ENCODE measurements around the gene LRMDA.

Gene LRMDA

DNA sequence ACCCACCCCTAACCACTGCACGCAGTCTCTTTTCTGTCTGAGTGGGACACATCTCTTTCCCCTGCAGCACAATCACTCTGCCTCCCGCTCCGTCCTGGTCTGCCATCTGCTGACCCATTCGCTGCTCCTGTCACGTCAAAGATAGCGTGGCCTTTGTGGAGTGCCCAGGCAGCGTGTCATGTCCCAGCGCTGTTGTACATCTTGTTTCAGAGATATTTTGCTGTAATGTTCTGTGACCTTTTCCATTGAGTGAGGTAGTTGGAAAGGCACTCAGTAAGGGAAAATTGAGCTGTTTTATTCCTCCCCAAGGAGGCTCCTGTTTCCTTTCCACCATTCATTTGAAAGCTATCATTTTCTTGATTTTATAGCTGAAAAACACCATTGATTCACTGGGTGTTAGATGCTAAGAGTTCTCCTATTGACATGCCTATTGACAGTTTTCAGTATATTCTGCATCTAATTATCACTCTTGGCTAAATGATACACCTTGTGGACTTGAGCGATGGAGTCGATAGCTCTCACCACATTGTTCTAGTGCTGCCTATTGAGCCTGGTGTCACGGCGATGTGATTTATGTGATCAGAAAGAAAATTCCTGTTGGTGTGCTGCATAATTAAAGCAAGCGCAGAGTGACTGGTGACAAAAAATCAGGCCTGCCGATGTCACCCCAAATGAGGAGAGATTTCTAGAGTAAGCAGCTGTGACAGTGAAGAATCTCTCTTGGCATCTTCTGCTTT lies 372.6 kb downstream of the LRMDA start:
- no peaks in the 10 kb centered on the region for H3K27me3 ChIP-seq (ENCODE audit: low read depth)
- DNase-seq (ENCODE audit: low spot score in 2 of 2), result no peak
- no peaks in the 10 kb centered on the region for H3K36me3 ChIP-seq (replicated peaks)
- H3K4me1 ChIP-seq, result no peaks in the 10 kb centered on the region
- H3K4me3 ChIP-seq, result no peak overlapping the region
- in situ Hi-C loops (cut with MboI; ENCODE audit: low sequenced_read_pairs), result no loop called here
- no peaks in the 10 kb centered on the region for H3K9me3 ChIP-seq

DNA sequence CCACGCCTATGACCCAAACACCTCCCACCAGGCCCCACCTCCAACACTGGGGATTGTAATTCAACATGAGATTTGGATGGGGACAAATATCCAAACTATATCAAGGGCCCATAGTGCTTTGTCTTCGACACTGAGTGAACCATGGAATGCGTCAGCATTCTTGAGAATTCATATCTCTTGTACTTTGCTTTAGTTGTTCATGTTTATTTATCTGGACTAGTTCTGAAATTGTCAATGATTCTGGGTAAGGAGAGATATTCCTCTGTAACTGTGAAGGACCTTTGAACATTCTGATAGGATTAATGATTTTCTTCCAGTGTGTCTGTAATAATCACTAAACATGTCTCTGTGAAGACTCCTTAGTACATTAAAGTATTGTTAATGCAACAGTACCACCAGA lies 374.8 kb downstream of the LRMDA start:
- H3K36me3 ChIP-seq (replicated peaks), result no peaks in the 10 kb centered on the region
- in situ Hi-C loops (cut with MboI; ENCODE audit: low sequenced_read_pairs), result no loop called here
- H3K4me3 ChIP-seq, result no peak overlapping the region
- no peaks in the 10 kb centered on the region for H3K4me1 ChIP-seq
- DNase-seq (ENCODE audit: low spot score in 2 of 2), result no peak
- no peaks in the 10 kb centered on the region for H3K27me3 ChIP-seq (ENCODE audit: low read depth)
- H3K9me3 ChIP-seq, result no peaks in the 10 kb centered on the region

DNA sequence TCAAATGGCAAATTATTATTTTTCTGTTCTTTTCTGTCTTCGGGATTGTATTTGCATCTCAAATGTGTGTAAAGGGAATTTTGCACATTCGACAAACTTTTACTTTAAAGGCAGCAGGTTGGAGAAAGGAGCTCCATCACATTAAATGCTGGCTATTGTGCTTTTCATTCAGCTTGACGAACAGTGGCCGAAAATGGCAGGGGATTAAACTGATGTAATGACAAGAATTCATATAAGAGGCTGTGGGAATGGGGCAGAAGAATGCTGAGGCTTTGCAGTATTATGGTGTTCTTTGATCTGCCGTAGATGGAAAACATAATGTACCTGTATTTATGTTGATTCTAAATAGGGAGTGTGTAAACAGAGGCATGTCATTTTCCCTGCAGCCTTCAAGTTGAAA lies 376.0 kb downstream of the LRMDA start:
- in situ Hi-C loops (cut with MboI; ENCODE audit: low sequenced_read_pairs), result no loop called here
- Histone ChIP-seq H3K36me3 (replicated peaks) (no peaks in the 10 kb centered on the region), H3K4me1 (no peaks in the 10 kb centered on the region), H3K4me3 (no peak overlapping the region), H3K9me3 (no peaks in the 10 kb centered on the region), H3K27me3 (ENCODE audit: low read depth) (no peaks in the 10 kb centered on the region)
- DNase-seq (ENCODE audit: low spot score in 2 of 2), result no peak

DNA sequence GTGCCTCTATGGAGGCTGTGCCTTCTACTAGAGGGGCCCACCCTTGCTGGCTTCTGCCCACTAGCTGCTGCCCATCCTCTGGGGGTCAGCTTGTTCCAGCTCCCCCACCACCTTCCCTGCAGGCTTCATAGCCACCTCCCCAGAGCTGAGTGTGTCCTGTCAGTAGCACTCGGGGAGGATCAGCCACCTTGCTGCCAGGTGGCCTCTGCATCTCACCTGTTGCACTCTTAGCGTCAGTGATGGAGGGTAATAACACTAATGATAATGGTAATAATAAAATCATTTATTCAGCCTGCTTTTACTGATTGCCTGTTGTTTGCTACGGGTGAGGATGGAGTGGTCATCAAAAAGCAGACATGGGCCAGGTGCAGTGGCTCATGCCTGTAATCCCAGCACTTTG lies 377.6 kb downstream of the LRMDA start:
- DNase-seq (ENCODE audit: low spot score in 2 of 2), result no peak
- Histone ChIP-seq H3K36me3 (replicated peaks) (no peaks in the 10 kb centered on the region), H3K9me3 (no peaks in the 10 kb centered on the region), H3K4me3 (no peak overlapping the region), H3K27me3 (ENCODE audit: low read depth) (no peaks in the 10 kb centered on the region), H3K4me1 (no peaks in the 10 kb centered on the region)
- in situ Hi-C loops (cut with MboI; ENCODE audit: low sequenced_read_pairs), result no loop called here

DNA sequence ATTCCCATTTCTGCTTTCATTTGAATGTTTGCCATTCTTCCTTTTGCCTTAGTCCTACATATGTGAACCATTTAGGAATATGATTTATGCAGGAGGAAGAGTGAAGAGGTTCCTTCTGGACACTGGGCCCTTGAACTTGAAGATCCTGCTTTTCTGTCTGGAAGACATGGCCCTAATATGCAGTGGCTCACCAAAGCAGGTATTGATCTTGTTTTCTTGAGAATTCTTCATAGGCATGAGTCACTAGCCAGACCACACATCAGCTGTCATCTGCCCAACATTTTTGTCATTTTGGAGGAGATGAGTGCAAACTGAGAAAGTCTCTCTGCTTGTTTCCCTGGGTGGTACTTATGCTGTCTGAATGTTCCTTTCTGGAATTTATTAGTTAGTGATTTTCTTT lies 382.6 kb downstream of the LRMDA start:
- no peak for DNase-seq (ENCODE audit: low spot score in 2 of 2)
- H3K27me3 ChIP-seq (ENCODE audit: low read depth), result no peaks in the 10 kb centered on the region
- no peaks in the 10 kb centered on the region for H3K9me3 ChIP-seq
- in situ Hi-C loops (cut with MboI; ENCODE audit: low sequenced_read_pairs), result no loop called here
- no peaks in the 10 kb centered on the region for H3K4me1 ChIP-seq
- H3K36me3 ChIP-seq (replicated peaks), result no peaks in the 10 kb centered on the region
- H3K4me3 ChIP-seq, result no peak overlapping the region

DNA sequence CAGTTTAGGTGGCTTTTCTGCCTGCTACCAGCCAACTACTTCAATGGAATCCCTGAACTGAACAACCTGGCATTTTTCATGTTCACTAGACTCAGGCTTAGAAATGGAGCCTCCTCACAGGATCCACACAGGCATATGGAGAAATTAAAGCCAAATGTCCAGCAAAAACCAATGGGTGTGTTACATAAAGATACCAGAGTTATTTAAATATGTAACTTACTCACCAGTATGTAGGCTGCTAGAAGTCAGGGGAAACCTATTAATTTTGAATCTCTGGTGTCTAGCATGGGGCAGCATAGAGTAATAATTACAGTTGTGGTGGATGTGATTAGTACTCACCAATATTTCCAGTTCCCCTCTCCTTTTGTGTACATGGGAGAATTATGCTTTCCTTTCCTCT lies 383.6 kb downstream of the LRMDA start:
- no peaks in the 10 kb centered on the region for H3K27me3 ChIP-seq (ENCODE audit: low read depth)
- H3K4me3 ChIP-seq, result no peak overlapping the region
- no peaks in the 10 kb centered on the region for H3K36me3 ChIP-seq (replicated peaks)
- no peaks in the 10 kb centered on the region for H3K9me3 ChIP-seq
- no peak for DNase-seq (ENCODE audit: low spot score in 2 of 2)
- H3K4me1 ChIP-seq, result no peaks in the 10 kb centered on the region
- in situ Hi-C loops (cut with MboI; ENCODE audit: low sequenced_read_pairs), result no loop called here

DNA sequence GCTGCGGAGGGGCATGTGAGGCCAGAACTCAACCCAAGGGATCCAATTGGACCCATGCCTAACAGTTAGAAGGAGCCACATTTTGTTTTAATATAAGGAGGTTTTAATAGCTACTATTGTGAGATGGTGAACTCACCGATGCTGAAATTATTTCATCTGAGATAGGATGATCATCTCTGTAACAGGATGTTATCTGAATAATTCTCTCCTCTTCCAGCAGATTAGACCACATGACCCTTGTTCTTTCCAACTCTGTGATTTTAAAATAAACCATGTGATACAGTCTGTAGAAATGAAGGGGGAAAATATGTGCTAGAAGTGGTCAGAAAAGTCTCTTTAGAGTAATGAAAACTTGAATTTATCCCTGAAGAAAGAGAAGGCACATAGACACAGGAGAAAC lies 385.8 kb downstream of the LRMDA start:
- no peak for DNase-seq (ENCODE audit: low spot score in 2 of 2)
- in situ Hi-C loops (cut with MboI; ENCODE audit: low sequenced_read_pairs), result no loop called here
- H3K27me3 ChIP-seq (ENCODE audit: low read depth), result no peaks in the 10 kb centered on the region

DNA sequence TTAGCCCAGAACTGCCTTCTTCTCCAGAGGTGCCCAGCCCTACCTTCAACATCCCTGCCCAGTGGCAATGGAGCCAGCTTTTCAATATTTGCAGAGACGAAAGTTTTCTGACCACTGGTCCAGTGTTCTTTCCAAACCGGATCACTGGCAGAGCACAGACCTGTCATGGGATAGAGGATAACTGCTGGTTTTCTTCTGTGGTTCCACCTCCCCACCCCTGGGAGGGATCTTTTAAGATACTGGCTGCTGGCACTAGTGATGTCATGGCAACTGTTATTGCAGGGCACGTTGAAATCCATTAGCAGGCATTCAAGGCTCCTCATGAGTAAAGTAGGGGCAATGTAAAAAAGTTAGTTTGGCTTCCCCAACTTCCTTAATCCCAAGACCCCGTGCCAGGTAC lies 387.1 kb downstream of the LRMDA start:
- DNase-seq (ENCODE audit: low spot score in 2 of 2), result no peak
- no peak overlapping the region for H3K4me3 ChIP-seq
- no peaks in the 10 kb centered on the region for H3K27me3 ChIP-seq (ENCODE audit: low read depth)
- in situ Hi-C loops (cut with MboI; ENCODE audit: low sequenced_read_pairs), result no loop called here
- H3K36me3 ChIP-seq (replicated peaks), result no peaks in the 10 kb centered on the region
- H3K4me1 ChIP-seq, result no peaks in the 10 kb centered on the region
- H3K9me3 ChIP-seq, result no peaks in the 10 kb centered on the region

More for the DNA sequence above, 385.8 kb downstream of the LRMDA start:
- Histone ChIP-seq H3K9me3 (no peaks in the 10 kb centered on the region), H3K36me3 (replicated peaks) (no peaks in the 10 kb centered on the region), H3K4me1 (no peaks in the 10 kb centered on the region), H3K4me3 (no peak overlapping the region)

DNA sequence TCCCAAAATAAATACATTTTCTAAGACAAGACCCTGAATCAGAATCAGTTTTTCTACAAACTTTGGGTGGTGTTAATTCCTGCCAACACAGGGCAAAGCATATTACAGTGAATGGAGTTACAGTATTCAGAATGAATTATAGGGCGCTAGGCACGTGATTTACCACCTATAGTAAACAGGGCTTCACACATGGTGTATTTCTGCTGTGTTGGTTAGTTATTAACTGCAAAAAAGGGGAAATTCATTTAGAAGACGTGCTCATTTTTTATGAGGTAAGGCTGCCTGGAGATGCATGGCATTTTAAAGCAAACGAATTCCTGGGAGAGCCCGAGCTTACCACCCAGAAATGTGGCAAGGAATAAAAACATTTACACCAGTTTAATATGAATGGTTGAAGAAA lies 393.8 kb downstream of the LRMDA start:
- no peak for DNase-seq (ENCODE audit: low spot score in 2 of 2)
- H3K27me3 ChIP-seq (ENCODE audit: low read depth), result no peaks in the 10 kb centered on the region
- no peaks in the 10 kb centered on the region for H3K4me1 ChIP-seq
- no peaks in the 10 kb centered on the region for H3K9me3 ChIP-seq
- in situ Hi-C loops (cut with MboI; ENCODE audit: low sequenced_read_pairs), result no loop called here
- H3K36me3 ChIP-seq (replicated peaks), result no peaks in the 10 kb centered on the region
- no peak overlapping the region for H3K4me3 ChIP-seq

DNA sequence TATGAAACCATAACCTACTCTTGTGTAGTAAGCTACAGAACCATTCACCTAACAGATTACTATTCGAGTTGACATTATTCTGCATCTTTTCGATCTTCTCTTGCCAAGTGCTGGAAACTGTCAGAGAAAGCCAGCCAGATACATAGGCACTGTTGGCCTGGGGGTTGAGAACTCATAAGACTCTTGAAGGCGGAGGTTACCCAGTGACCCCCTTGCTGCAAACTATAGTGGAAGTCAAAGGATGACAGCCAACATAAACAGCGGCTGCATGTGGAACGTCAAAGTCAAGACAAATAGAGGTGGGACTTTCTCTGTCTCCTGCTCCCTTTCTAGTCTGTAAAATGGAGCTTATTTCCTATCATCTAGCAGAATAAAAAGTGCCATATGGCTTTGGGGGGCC lies 394.2 kb downstream of the LRMDA start:
- no peak for DNase-seq (ENCODE audit: low spot score in 2 of 2)
- Histone ChIP-seq H3K4me3 (no peak overlapping the region), H3K4me1 (no peaks in the 10 kb centered on the region), H3K36me3 (replicated peaks) (no peaks in the 10 kb centered on the region), H3K27me3 (ENCODE audit: low read depth) (no peaks in the 10 kb centered on the region), H3K9me3 (no peaks in the 10 kb centered on the region)
- in situ Hi-C loops (cut with MboI; ENCODE audit: low sequenced_read_pairs), result no loop called here

DNA sequence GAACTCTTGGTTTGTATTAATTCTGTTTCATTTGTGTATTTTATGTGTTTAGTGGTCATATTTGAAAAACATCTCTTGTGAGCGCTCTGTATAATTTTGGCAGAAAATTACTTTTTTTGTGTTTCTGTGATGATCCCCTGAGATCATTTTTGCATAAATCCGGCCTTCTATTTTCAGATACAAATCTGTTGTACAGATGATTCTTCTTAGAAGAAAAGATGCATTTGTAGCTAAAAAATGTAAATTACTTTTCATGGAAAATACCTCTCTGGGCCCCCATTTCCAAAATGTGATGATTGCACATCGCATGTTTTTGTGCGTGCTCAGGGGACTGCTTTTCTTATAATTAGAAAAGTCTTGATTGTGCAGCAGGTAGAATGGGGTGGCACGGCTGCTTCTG lies 395.4 kb downstream of the LRMDA start:
- in situ Hi-C loops (cut with MboI; ENCODE audit: low sequenced_read_pairs), result no loop called here
- no peak for DNase-seq (ENCODE audit: low spot score in 2 of 2)
- Histone ChIP-seq H3K4me3 (no peak overlapping the region), H3K4me1 (no peaks in the 10 kb centered on the region), H3K36me3 (replicated peaks) (no peaks in the 10 kb centered on the region), H3K27me3 (ENCODE audit: low read depth) (no peaks in the 10 kb centered on the region), H3K9me3 (no peaks in the 10 kb centered on the region)

DNA sequence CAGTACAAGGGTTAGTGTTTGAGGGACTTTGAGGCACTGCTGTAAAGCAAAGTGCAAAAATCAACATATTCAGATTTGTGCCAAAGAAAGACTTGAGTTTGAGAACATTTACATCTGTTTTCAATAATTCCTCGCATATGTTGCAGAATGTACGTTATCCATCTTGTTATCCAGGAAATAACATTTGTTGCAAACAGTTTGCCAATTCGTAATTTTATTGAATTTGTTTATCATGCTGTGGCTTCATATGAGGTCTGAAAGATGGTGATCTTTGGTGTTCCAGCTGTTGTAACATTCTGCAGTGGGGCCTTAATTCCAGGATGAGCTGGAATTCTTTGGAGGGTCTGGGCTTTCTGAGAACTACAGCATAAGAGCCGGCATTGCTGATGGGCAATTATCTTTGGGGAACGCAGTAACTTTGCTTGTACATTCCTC lies 396.2 kb downstream of the LRMDA start:
- Histone ChIP-seq H3K36me3 (replicated peaks) (no peaks in the 10 kb centered on the region), H3K4me1 (no peaks in the 10 kb centered on the region), H3K4me3 (no peak overlapping the region), H3K27me3 (ENCODE audit: low read depth) (no peaks in the 10 kb centered on the region), H3K9me3 (no peaks in the 10 kb centered on the region)
- no peak for DNase-seq (ENCODE audit: low spot score in 2 of 2)
- in situ Hi-C loops (cut with MboI; ENCODE audit: low sequenced_read_pairs), result no loop called here

DNA sequence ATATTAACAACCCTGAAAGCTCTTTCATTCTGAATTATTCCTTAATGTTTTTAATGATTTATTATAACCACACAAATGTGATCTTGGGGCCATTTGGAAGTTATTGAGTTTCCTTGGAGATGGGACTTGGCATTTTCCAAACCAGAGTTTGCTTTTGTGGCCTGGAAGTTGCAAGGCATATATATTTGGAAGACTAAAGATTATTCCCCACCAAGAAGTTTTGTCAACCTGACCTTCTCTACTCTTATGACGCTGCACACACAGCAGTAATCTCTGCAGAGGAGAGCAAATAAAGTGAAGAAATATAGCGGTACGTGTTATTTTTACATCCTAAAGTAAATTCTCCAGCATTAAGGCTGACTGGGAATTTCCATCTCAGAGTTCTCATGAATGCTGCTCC lies 397.0 kb downstream of the LRMDA start:
- no peaks in the 10 kb centered on the region for H3K36me3 ChIP-seq (replicated peaks)
- no peaks in the 10 kb centered on the region for H3K27me3 ChIP-seq (ENCODE audit: low read depth)
- H3K4me3 ChIP-seq, result no peak overlapping the region
- no peak for DNase-seq (ENCODE audit: low spot score in 2 of 2)
- no peaks in the 10 kb centered on the region for H3K9me3 ChIP-seq
- no peaks in the 10 kb centered on the region for H3K4me1 ChIP-seq
- in situ Hi-C loops (cut with MboI; ENCODE audit: low sequenced_read_pairs), result no loop called here

DNA sequence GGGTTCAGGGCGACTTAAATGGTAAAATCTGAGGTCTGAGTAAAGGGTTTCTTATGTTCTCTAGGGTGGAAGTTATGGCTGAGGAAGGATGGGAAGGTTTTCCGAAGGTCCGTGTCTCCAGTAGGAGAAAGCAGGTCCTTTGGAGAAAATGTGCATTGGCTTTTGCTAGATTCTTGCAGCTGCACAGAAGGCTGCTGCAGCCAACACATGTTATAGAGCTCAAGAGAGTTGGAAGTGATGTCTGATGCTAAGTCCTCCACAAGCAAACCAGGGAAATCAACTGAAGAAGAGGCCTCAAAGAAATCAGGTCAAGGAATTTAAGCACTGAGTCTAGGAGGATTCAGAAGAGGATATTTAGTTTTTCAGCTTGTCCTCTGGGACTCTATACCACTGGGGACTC lies 404.6 kb downstream of the LRMDA start:
- in situ Hi-C loops (cut with MboI; ENCODE audit: low sequenced_read_pairs), result no loop called here
- Histone ChIP-seq H3K36me3 (replicated peaks) (no peaks in the 10 kb centered on the region), H3K9me3 (no peaks in the 10 kb centered on the region), H3K27me3 (ENCODE audit: low read depth) (no peaks in the 10 kb centered on the region), H3K4me3 (no peak overlapping the region), H3K4me1 (no peaks in the 10 kb centered on the region)
- DNase-seq (ENCODE audit: low spot score in 2 of 2), result no peak

DNA sequence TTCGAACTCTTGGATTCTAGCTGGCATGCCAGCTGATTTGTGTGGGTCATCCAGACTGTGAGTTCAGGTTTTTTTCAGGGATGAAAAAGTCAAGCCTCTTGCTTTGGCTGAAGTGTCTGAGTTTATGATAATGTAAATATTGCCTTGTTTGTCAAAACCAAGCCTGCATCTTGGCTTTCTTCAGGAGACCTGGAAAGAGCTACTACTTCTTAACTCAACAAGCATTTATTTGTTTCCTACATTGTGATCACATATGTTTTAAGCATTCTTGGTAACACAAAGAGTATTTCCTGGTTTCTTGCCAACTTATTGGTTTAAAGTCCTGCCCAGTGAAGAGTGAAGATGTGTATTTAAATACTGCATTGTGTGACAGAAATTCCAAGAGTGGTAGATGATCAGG lies 407.1 kb downstream of the LRMDA start:
- Histone ChIP-seq H3K4me3 (no peak overlapping the region), H3K9me3 (no peaks in the 10 kb centered on the region), H3K27me3 (ENCODE audit: low read depth) (no peaks in the 10 kb centered on the region; the same call in 1 of the 2 replicates), H3K36me3 (replicated peaks) (no peaks in the 10 kb centered on the region), H3K4me1 (no peaks in the 10 kb centered on the region)
- in situ Hi-C loops (cut with MboI; ENCODE audit: low sequenced_read_pairs), result no loop called here
- no peak for DNase-seq (ENCODE audit: low spot score in 2 of 2)

Measured in HAP-1 (cell line).